ENCODE results near the gene TMA16. TPM values are rescaled to one million over a fixed set of nuclear protein-coding genes. Genes with fewer than 3 reads are reported as not detected.

TMA16 gene
- total and polyA plus RNA-seq, 2 of the 13 experiments (the other 11 are each of a cell fraction or from before 2014, with no cell fraction given) = 8.1 to 52.5 TPM

DNA sequence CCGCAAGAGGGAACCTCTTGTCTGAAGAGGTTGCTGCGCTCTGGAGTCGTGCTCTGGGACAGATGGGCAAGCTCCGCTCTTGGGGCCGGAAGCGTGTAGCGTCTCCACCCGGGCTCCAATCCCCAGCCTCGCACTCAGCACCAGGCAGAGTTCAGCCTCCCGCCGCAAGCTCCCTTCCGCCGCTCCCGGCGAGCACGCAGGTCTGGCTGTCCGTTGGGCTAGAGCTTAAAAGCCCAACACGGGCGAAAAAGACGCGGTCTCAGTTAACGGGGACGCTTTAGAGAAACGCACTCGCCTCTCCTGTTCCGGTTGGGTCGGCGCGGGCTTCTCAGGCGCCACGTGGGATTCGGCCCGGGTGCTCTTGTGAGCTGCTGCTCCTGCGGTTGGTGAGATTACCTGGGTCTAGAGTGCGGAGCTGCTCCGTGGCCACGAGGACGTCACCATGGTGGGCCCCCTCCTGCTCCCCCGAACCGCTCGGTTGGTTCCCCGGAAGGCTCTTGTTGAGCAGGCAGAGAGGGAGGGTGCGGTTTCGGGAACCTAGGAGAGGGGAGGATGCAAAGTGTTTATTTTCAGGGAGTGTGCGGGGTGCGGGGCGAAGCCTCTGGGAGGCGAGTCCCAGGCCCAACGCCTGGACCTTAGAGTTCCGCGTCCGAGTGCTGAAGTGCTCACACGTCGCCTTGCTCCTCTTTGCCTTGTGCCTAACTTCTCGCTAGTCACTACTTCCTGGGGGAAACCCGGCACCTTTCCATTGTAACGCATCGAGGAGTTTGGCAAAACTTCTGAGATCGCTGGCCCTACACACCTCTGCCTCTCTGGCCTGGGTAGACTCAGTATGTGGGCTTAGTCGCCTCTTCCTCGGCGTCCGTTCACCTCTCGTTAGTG is at the start of gene TMA16 (continued):
- TF ChIP-seq, protein P1, sequence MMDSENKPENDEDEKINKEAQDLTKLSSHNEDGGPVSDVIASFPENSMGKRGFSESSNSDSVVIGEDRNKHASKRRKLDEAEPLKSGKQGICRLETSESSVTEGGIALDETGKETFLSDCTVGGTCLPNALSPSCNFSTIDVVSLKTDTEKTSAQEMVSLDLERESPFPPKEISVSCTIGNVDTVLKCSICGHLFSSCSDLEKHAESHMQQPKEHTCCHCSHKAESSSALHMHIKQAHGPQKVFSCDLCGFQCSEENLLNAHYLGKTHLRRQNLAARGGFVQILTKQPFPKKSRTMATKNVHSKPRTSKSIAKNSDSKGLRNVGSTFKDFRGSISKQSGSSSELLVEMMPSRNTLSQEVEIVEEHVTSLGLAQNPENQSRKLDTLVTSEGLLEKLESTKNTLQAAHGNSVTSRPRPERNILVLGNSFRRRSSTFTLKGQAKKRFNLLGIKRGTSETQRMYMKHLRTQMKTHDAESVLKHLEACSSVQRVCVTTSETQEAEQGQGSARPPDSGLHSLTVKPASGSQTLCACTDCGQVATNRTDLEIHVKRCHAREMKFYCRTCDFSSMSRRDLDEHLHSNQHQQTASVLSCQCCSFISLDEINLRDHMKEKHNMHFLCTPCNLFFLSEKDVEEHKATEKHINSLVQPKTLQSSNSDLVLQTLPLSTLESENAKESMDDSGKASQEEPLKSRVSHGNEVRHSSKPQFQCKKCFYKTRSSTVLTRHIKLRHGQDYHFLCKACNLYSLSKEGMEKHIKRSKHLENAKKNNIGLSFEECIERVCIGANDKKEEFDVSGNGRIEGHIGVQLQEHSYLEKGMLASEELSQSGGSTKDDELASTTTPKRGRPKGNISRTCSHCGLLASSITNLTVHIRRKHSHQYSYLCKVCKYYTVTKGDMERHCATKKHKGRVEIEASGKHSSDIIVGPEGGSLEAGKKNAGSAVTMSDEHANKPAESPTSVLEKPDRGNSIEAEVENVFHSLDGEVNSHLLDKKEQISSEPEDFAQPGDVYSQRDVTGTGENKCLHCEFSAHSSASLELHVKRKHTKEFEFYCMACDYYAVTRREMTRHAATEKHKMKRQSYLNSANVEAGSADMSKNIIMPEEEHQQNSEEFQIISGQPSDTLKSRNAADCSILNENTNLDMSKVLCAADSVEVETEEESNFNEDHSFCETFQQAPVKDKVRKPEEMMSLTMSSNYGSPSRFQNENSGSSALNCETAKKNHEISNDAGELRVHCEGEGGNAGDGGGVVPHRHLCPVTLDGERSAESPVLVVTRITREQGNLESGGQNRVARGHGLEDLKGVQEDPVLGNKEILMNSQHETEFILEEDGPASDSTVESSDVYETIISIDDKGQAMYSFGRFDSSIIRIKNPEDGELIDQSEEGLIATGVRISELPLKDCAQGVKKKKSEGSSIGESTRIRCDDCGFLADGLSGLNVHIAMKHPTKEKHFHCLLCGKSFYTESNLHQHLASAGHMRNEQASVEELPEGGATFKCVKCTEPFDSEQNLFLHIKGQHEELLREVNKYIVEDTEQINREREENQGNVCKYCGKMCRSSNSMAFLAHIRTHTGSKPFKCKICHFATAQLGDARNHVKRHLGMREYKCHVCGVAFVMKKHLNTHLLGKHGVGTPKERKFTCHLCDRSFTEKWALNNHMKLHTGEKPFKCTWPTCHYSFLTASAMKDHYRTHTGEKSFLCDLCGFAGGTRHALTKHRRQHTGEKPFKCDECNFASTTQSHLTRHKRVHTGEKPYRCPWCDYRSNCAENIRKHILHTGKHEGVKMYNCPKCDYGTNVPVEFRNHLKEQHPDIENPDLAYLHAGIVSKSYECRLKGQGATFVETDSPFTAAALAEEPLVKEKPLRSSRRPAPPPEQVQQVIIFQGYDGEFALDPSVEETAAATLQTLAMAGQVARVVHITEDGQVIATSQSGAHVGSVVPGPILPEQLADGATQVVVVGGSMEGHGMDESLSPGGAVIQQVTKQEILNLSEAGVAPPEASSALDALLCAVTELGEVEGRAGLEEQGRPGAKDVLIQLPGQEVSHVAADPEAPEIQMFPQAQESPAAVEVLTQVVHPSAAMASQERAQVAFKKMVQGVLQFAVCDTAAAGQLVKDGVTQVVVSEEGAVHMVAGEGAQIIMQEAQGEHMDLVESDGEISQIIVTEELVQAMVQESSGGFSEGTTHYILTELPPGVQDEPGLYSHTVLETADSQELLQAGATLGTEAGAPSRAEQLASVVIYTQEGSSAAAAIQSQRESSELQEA (CRISPR knock-in tag; IDR thresholded peaks at IDR 0.05; ENCODE audit: not compliant biosample characterization) = peak; percentile 75
- TF ChIP-seq MBD4 (IDR thresholded peaks at IDR 0.05; ENCODE audit: borderline replicate concordance, low read length) (no peak), NRL (CRISPR knock-in tag; IDR thresholded peaks at IDR 0.05; ENCODE audit: borderline replicate concordance) (peak; percentile 90), MZF1 (CRISPR knock-in tag; IDR thresholded peaks at IDR 0.05; ENCODE audit: borderline replicate concordance) (no peak), STAT5B (CRISPR knock-in tag; IDR thresholded peaks at IDR 0.05) (no peak; the same call in 1 of the 2 replicates), SPEN (CRISPR knock-in tag; IDR thresholded peaks at IDR 0.05; ENCODE audit: low read depth) (peak; percentile 90), SSRP1 (CRISPR knock-in tag; IDR thresholded peaks at IDR 0.05) (peak; percentile 94; the same call in 1 of the 2 replicates), REL (CRISPR knock-in tag; conservative IDR thresholded peaks at IDR 0.05) (0 out of 2 replicates have a peak, but pooled peaks have one; percentile 70), SMARCC2 (IDR thresholded peaks at IDR 0.05) (no peak), SP4 (CRISPR knock-in tag; IDR thresholded peaks at IDR 0.05) (peak; percentile 87), ZNF775 (CRISPR knock-in tag; IDR thresholded peaks at IDR 0.05; ENCODE audit: borderline replicate concordance) (0 out of 2 replicates have a peak, but pooled peaks have one; percentile 61), ZNF256 (CRISPR knock-in tag; conservative IDR thresholded peaks at IDR 0.05) (0 out of 2 replicates have a peak, but pooled peaks have one; percentile 53), FOXO1 (CRISPR knock-in tag; IDR thresholded peaks at IDR 0.05) (peak; percentile 73), FOXK1 (CRISPR knock-in tag; IDR thresholded peaks at IDR 0.05; ENCODE audit: borderline replicate concordance, low read depth) (peak; percentile 90), NR2C2 (CRISPR knock-in tag; IDR thresholded peaks at IDR 0.05; ENCODE audit: borderline replicate concordance) (peak; percentile 85), ZNF7 (CRISPR knock-in tag; IDR thresholded peaks at IDR 0.05) (no peak), RELA (CRISPR knock-in tag; IDR thresholded peaks at IDR 0.05) (peak; percentile 89; the same call in 1 of the 2 replicates), ZNF547 (CRISPR knock-in tag; IDR thresholded peaks at IDR 0.05) (peak; percentile 84; the same call in 1 of the 2 replicates)
- TF ChIP-seq, protein P2, sequence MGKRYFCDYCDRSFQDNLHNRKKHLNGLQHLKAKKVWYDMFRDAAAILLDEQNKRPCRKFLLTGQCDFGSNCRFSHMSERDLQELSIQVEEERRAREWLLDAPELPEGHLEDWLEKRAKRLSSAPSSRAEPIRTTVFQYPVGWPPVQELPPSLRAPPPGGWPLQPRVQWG (CRISPR knock-in tag; IDR thresholded peaks at IDR 0.05; ENCODE audit: borderline replicate concordance, low read depth) = no peak
- TF ChIP-seq, protein P3, sequence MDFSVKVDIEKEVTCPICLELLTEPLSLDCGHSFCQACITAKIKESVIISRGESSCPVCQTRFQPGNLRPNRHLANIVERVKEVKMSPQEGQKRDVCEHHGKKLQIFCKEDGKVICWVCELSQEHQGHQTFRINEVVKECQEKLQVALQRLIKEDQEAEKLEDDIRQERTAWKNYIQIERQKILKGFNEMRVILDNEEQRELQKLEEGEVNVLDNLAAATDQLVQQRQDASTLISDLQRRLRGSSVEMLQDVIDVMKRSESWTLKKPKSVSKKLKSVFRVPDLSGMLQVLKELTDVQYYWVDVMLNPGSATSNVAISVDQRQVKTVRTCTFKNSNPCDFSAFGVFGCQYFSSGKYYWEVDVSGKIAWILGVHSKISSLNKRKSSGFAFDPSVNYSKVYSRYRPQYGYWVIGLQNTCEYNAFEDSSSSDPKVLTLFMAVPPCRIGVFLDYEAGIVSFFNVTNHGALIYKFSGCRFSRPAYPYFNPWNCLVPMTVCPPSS (IDR thresholded peaks at IDR 0.05) = no peak

All from HepG2 (cell line).